ENCODE data around the gene PTGDS.

PTGDS gene

GRCh38 chr9:136977223-136977622, at the start of gene PTGDS:
Gene PTGDS (plus strand): TSS chr9:136977504. CDS start chr9:136977579, 75 bp downstream.
- peak; percentile 32 for DNase-seq (ENCODE audit: low read depth)

- no peak for DNase-seq (ENCODE audit: low read depth)
Measured at GRCh38 chr9:136928591-136928990, 48.7 kb upstream of the PTGDS start.

GRCh38 chr9:136930014-136930413, 47.3 kb upstream of the PTGDS start:
- DNase-seq (ENCODE audit: low read depth), result no peak

- DNase-seq (ENCODE audit: low read depth), result no peak
Measured at GRCh38 chr9:136931611-136932130, 45.6 kb upstream of the PTGDS start.

- no peak for DNase-seq (ENCODE audit: low read depth)
Measured at GRCh38 chr9:136934277-136934676, 43.0 kb upstream of the PTGDS start.

GRCh38 chr9:136935651-136936050, 41.7 kb upstream of the PTGDS start:
- DNase-seq (ENCODE audit: low read depth), result no peak

GRCh38 chr9:136936645-136937170, 40.6 kb upstream of the PTGDS start:
- peak; percentile 17 for DNase-seq (ENCODE audit: low read depth)

GRCh38 chr9:136937186-136938001, 39.9 kb upstream of the PTGDS start:
- no peak for DNase-seq (ENCODE audit: low read depth)

- no peak for DNase-seq (ENCODE audit: low read depth)
Measured at GRCh38 chr9:136939431-136939995, 37.8 kb upstream of the PTGDS start.

GRCh38 chr9:136939996-136940525, 37.2 kb upstream of the PTGDS start:
- no peak for DNase-seq (ENCODE audit: low read depth)

GRCh38 chr9:136940526-136941230, 36.6 kb upstream of the PTGDS start:
- no peak for DNase-seq (ENCODE audit: low read depth)

GRCh38 chr9:136941231-136942111, 35.8 kb upstream of the PTGDS start:
- DNase-seq (ENCODE audit: low read depth), result no peak

- no peak for DNase-seq (ENCODE audit: low read depth)
Measured at GRCh38 chr9:136942112-136942880, 35.0 kb upstream of the PTGDS start.

GRCh38 chr9:136942881-136943230, 34.4 kb upstream of the PTGDS start:
- DNase-seq (ENCODE audit: low read depth), result no peak

- peak; percentile 54 for DNase-seq (ENCODE audit: low read depth)
Measured at GRCh38 chr9:136943291-136944211, 33.8 kb upstream of the PTGDS start.

- peak; percentile 50 for DNase-seq (ENCODE audit: low read depth)
Measured at GRCh38 chr9:136944212-136944518, 33.1 kb upstream of the PTGDS start.

- DNase-seq (ENCODE audit: low read depth), result peak; percentile 88
Measured at GRCh38 chr9:136944519-136945332, 32.6 kb upstream of the PTGDS start, which contains the start of the genes C8G and FBXW5. Gene C8G (plus strand): TSS chr9:136945243. CDS start chr9:136945321, 78 bp downstream. Gene FBXW5 (minus strand): TSS chr9:136944738. CDS start chr9:136944083, 655 bp downstream.
